K562 (cell line): ENCODE results near the gene KLRC3. TPM values are rescaled to one million over a fixed set of nuclear protein-coding genes. Genes with fewer than 3 reads are reported as not detected.

ENCODE experiments used
- AFF4 ChIP-seq: sonication (generic); formaldehyde crosslinking; IDR thresholded peaks from 2 replicates; pipeline ENCODE4 v1.8.0; 2023; ENCODE audit warnings: mild to moderate bottlenecking, missing genetic modification reagents
- BRCA1 ChIP-seq, 2 experiments: fragments of 450-650 bp in 1 of 2; sonication (generic) in 1 of 2; formaldehyde crosslinking in 1 of 2; IDR thresholded peaks; 2 replicates each; pipeline versions ENCODE4 v1.5.0 to v1.6.1; 2017 to 2020; ENCODE audit warnings: mild to moderate bottlenecking in 1 of 2, missing genetic modification reagents in 1 of 2
- CBFA2T3 ChIP-seq: fragments of 450-650 bp; IDR thresholded peaks from 2 replicates; pipeline ENCODE4 v1.6.1; 2017
- CEBPB ChIP-seq: fragments of 450-650 bp; IDR thresholded peaks from 2 replicates; pipeline ENCODE4 v1.6.1; 2016; ENCODE audit warnings: missing genetic modification characterization, missing compliant biosample characterization
- CHAMP1 ChIP-seq: fragments of 450-650 bp; IDR thresholded peaks from 2 replicates; pipeline ENCODE4 v1.6.1; 2016; ENCODE audit warnings: mild to moderate bottlenecking
- CREM ChIP-seq: IDR thresholded peaks from 2 replicates; pipeline ENCODE4 v1.6.1; 2014; ENCODE audit warnings: antibody characterized with exemption, low read depth
- CTBP1 ChIP-seq: fragments of 450-650 bp; IDR thresholded peaks from 2 replicates; pipeline ENCODE4 v1.6.1; 2016; ENCODE audit warnings: borderline replicate concordance
- ESRRA ChIP-seq: fragments of 450-650 bp; IDR thresholded peaks from 2 replicates; pipeline ENCODE4 v1.6.1; 2014; ENCODE audit warnings: low read depth, mild to moderate bottlenecking, moderate library complexity, borderline replicate concordance
- EZH2 ChIP-seq: IDR thresholded peaks from 2 replicates; pipeline ENCODE4 v1.6.1; 2012; ENCODE audit warnings: low read depth, mild to moderate bottlenecking, inconsistent platforms, low read length, borderline replicate concordance
- FOS ChIP-seq: IDR thresholded peaks from 3 replicates; pipeline ENCODE4 v1.6.1; 2011; ENCODE audit not compliant: insufficient read length; ENCODE audit errors: extremely low read depth
- KLF6 ChIP-seq: fragments of 250-450 bp; sonication (Bioruptor Pico); IDR thresholded peaks from 2 replicates; pipeline ENCODE4 v1.4.0; 2020; ENCODE audit warnings: mild to moderate bottlenecking, moderate library complexity, borderline replicate concordance
- NCOA1 ChIP-seq: fragments of 450-650 bp; IDR thresholded peaks from 2 replicates; pipeline ENCODE4 v1.6.1; 2016; ENCODE audit warnings: low read depth
- POU5F1 ChIP-seq: fragments of 150-350 bp; IDR thresholded peaks from 2 replicates; pipeline ENCODE4 v1.6.1; 2014; ENCODE audit warnings: borderline replicate concordance, low read length, low read depth, mild to moderate bottlenecking; ENCODE audit not compliant: partially characterized antibody
- SAFB2 ChIP-seq: fragments of 200-400 bp; formaldehyde crosslinking; IDR thresholded peaks from 2 replicates; pipeline ENCODE4 v1.6.1; 2018; ENCODE audit warnings: borderline replicate concordance, low read length, low read depth, moderate library complexity; ENCODE audit not compliant: severe bottlenecking
- TAL1 ChIP-seq: fragments of 450-650 bp; IDR thresholded peaks from 2 replicates; pipeline ENCODE4 v1.6.1; 2016; ENCODE audit warnings: mild to moderate bottlenecking
- TEAD1 ChIP-seq, 2 experiments: fragments of 450-650 bp in 1 of 2; sonication (generic) in 1 of 2; formaldehyde crosslinking; IDR thresholded peaks; 2 replicates each; pipeline versions ENCODE4 v1.4.0 to v1.8.0; 2020 to 2022; ENCODE audit warnings: mild to moderate bottlenecking in 2 of 2, missing genetic modification reagents in 1 of 2
- THAP7 ChIP-seq: fragments of 250-450 bp; sonication (Bioruptor Pico); IDR thresholded peaks from 2 replicates; pipeline ENCODE4 v1.5.0; 2021
- ZEB2 ChIP-seq: fragments of 450-650 bp; IDR thresholded peaks from 2 replicates; pipeline ENCODE4 v1.6.1; 2016
- ZNF639 ChIP-seq, 2 experiments: fragments of 200-800 bp in 1 of 2; sonication (Bioruptor generic) in 1 of 2; sonication (generic) in 1 of 2; formaldehyde crosslinking in 1 of 2; IDR thresholded peaks in 1 of 2; conservative IDR thresholded peaks in 1 of 2; 2 replicates each; pipeline versions ENCODE4 v1.5.0 to v1.6.1; 2016 to 2020; ENCODE audit warnings: missing compliant biosample characterization in 1 of 2, missing genetic modification characterization in 1 of 2, missing genetic modification reagents in 1 of 2
- polyA plus RNA-seq, 8 experiments: library from polyadenylated mRNA; depleted of rRNA in 4 of 8; stranded (reverse) in 5 of 8; unstranded in 3 of 8; fragments of >200 nt; fragmentation: Nextera tagmentation in 2 of 8; fragmentation: Illumina TruSeq in 1 of 8; extraction: Ambion mirVana in 2 of 8; extraction: Trizol in 1 of 8; gene quantifications; 2 replicates each; pipeline versions ENCODE4 v1.2.1 to v1.2.3, GENCODE V29; 2011 to 2014; ENCODE audit warnings: inconsistent platforms in 1 of 8, missing spikeins in 1 of 8
- total RNA-seq, 7 experiments: library from RNA; depleted of rRNA in 6 of 7; stranded (reverse); fragments of >200 nt in 6 of 7; fragmentation: Illumina TruSeq in 2 of 7; extraction: Trizol in 2 of 7; gene quantifications; 2 replicates each; pipeline versions ENCODE4 v1.2.1 to v1.2.3, GENCODE V29; 2011 to 2021; ENCODE audit warnings: low replicate concordance in 1 of 7

KLRC3 gene
- total and polyA plus RNA-seq, 9 of the 15 experiments (the other 6 are each of a cell fraction or from before 2014, with no cell fraction given) = 0.09 to 0.32 (median 0.18) TPM; not detected in 5

- no peak for TF ChIP-seq BRCA1 (IDR thresholded peaks at IDR 0.05)
- TF ChIP-seq BRCA1 (CRISPR knock-in tag; IDR thresholded peaks at IDR 0.05) = no peak
- no peak for TF ChIP-seq CEBPB (tag)
- TF ChIP-seq AFF4 = peak; percentile 76; the same call in 1 of the 2 replicates
- TF ChIP-seq NCOA1 = no peak
- TF ChIP-seq POU5F1 = no peak
- no peak for TF ChIP-seq EZH2
- TF ChIP-seq CBFA2T3 = peak; percentile 44
- peak; percentile 42 for TF ChIP-seq CREM
- TF ChIP-seq CHAMP1 = no peak
- TF ChIP-seq ZEB2 = no peak
- TF ChIP-seq SAFB2 = no peak
- TF ChIP-seq CTBP1 = no peak
- TF ChIP-seq KLF6 (CRISPR knock-in tag) = no peak
- no peak for TF ChIP-seq TAL1
- TF ChIP-seq TEAD1 (CRISPR knock-in tag; IDR thresholded peaks at IDR 0.05) = 0 out of 4 replicates have a peak, but pooled peaks of 1 of the 2 experiments have one; percentile 22
- no peak for TF ChIP-seq FOS
- no peak for TF ChIP-seq ESRRA
- no peak for TF ChIP-seq ZNF639 (CRISPR knock-in tag; conservative IDR thresholded peaks at IDR 0.05 in 1 of 2, IDR thresholded peaks at IDR 0.05 in 1 of 2)
- no peak for TF ChIP-seq THAP7
These were observed 56.2 kb downstream of the KLRC3 start (continued) for GRCh38 chr12:10363914-10364814.
